Left lung (tissue), 14 donors: Measurements from ENCODE around the gene CYP27A1. TPM values are rescaled to one million over a fixed set of nuclear protein-coding genes. Genes with fewer than 3 reads are reported as not detected.

ENCODE experiments used
- ATAC-seq: fragments of 200-7000 bp; cut with Tn5 transposase; one replicate; pipeline ENCODE4 v1.9.1; 2020; ENCODE audit warnings: moderate library complexity
- DNase-seq, 4 donors: peaks; one replicate each; pipeline ENCODE4 v3.0.0-alpha.2; 2013 to 2020
- H3K27ac ChIP-seq, 2 donors: fragments of 200-600 bp; sonication (generic) in 1 of 2; one replicate each; pipeline versions ENCODE4 v1.5.0 to v1.8.0; 2020 to 2021
- H3K27me3 ChIP-seq, 2 donors: fragments of 200-600 bp; sonication (generic) in 1 of 2; one replicate each; pipeline versions ENCODE4 v1.5.0 to v1.8.0; 2020 to 2021
- H3K36me3 ChIP-seq, 2 donors: fragments of 200-600 bp; sonication (generic) in 1 of 2; one replicate each; pipeline versions ENCODE4 v1.5.0 to v1.8.0; 2020 to 2021
- H3K4me1 ChIP-seq, 2 donors: fragments of 200-600 bp; one replicate each; pipeline ENCODE4 v1.8.0; 2021
- H3K4me3 ChIP-seq, 2 donors: fragments of 200-600 bp; sonication (generic) in 1 of 2; one replicate each; pipeline versions ENCODE4 v1.5.0 to v1.8.0; 2020 to 2021; ENCODE audit warnings: mild to moderate bottlenecking in 1 of 2
- H3K9me3 ChIP-seq, 2 donors: fragments of 200-600 bp; sonication (generic) in 1 of 2; one replicate each; pipeline versions ENCODE4 v1.5.0 to v1.8.0; 2020 to 2021
- intact Hi-C, 2 donors: fragments of 100-400 bp; cut with DNase I; formaldehyde crosslinking; loops; one replicate each; pipeline versions ENCODE4 v1.11.2 to v1.14.2; 2022
- long read RNA-seq, 12 donors: library from polyadenylated mRNA in 2 of 12; unstranded in 2 of 12; transcript quantifications; one replicate each; pipeline ENCODE4 v2.0.0 and lab custom pipeline, GENCODE V29; 2019 to 2026
- polyA plus RNA-seq, 6 donors: library from polyadenylated mRNA; unstranded; fragments of 120-200 nt; gene quantifications; one replicate each; pipeline ENCODE4 v1.2.1, GENCODE V29; 2013; ENCODE audit not compliant: insufficient read length in 6 of 6
- total RNA-seq, 2 donors: library from RNA; stranded (reverse); fragmentation: NEBNext Ultra II Directional; extraction: Animal tissue kit (Norgen Biotek cat#: 25700); gene quantifications; one replicate each; pipeline ENCODE4 v1.2.1, GENCODE V29; 2021
- TF ChIP-seq, protein P1 (sequence below), 2 donors: fragments of 200-600 bp; sonication (generic) in 1 of 2; IDR thresholded peaks; one replicate each; pipeline versions ENCODE4 v1.5.0 to v1.8.0; 2021; ENCODE audit warnings: antibody characterized with exemption in 2 of 2
- donor health status: DM: no; HTN: yes; CAD: no.
- donor health status: DM: no; HTN: no; CAD: no.

Gene CYP27A1
- 10 to 100 TPM; 77.9 to 95.9 TPM for total RNA-seq
- polyA plus RNA-seq: 10 to 100 TPM; 24.3 to 32.3 (median 29.1) TPM
- long read RNA-seq, donor 1, transcript CYP27A1-201 (9 exons, 2,286 nt): major isoform, 18 of 28 reads
- long read RNA-seq, donor 1, partial matches to known transcripts: 10 of 28 reads
- long read RNA-seq, donor 1, other reads (novel, unspliced or antisense): 0 of 28 reads
- long read RNA-seq, donor 2, transcript CYP27A1-201 (9 exons, 2,286 nt): major isoform, 6 of 6 reads
- long read RNA-seq, donor 2, partial matches to known transcripts: 0 of 6 reads
- long read RNA-seq, donor 2, other reads (novel, unspliced or antisense): 0 of 6 reads
- long read RNA-seq, donor 3, transcript CYP27A1-201 (9 exons, 2,286 nt): major isoform, 5 of 5 reads
- long read RNA-seq, donor 3, partial matches to known transcripts: 0 of 5 reads
- long read RNA-seq, donor 3, other reads (novel, unspliced or antisense): 0 of 5 reads
- long read RNA-seq, donor 4, transcript CYP27A1-201 (9 exons, 2,286 nt): major isoform, 73 of 100 reads
- long read RNA-seq, donor 4, partial matches to known transcripts: 18 of 100 reads
- long read RNA-seq, donor 4, other reads (novel, unspliced or antisense): 9 of 100 reads
- long read RNA-seq, donor 5, transcript CYP27A1-201 (9 exons, 2,286 nt): major isoform, 9 of 16 reads
- long read RNA-seq, donor 5, partial matches to known transcripts: 7 of 16 reads
- long read RNA-seq, donor 5, other reads (novel, unspliced or antisense): 0 of 16 reads
- long read RNA-seq, donor 6, partial matches to known transcripts: 0 of 3 reads
- long read RNA-seq, donor 6, other reads (novel, unspliced or antisense): 0 of 3 reads
- long read RNA-seq, donor 7, transcript CYP27A1-201 (9 exons, 2,286 nt): major isoform, 6 of 6 reads
- long read RNA-seq, donor 7, partial matches to known transcripts: 0 of 6 reads
- long read RNA-seq, donor 7, other reads (novel, unspliced or antisense): 0 of 6 reads
- long read RNA-seq, donor 8, transcript CYP27A1-201 (9 exons, 2,286 nt): major isoform, 5 of 5 reads
- long read RNA-seq, donor 8, partial matches to known transcripts: 0 of 5 reads
- long read RNA-seq, donor 8, other reads (novel, unspliced or antisense): 0 of 5 reads
- long read RNA-seq, donor 9: 0 reads
- long read RNA-seq, donor 10, transcript CYP27A1-201 (9 exons, 2,286 nt): major isoform, 99 of 121 reads
- long read RNA-seq, donor 10, partial matches to known transcripts: 2 of 121 reads
- long read RNA-seq, donor 10, other reads (novel, unspliced or antisense): 20 of 121 reads
- long read RNA-seq, donor 11, partial matches to known transcripts: 0 of 4 reads
- long read RNA-seq, donor 11, other reads (novel, unspliced or antisense): 0 of 4 reads
- long read RNA-seq, donor 12, transcript CYP27A1-201 (9 exons, 2,286 nt): major isoform, 7 of 7 reads
- long read RNA-seq, donor 12, partial matches to known transcripts: 0 of 7 reads
- long read RNA-seq, donor 12, other reads (novel, unspliced or antisense): 0 of 7 reads

DNA sequence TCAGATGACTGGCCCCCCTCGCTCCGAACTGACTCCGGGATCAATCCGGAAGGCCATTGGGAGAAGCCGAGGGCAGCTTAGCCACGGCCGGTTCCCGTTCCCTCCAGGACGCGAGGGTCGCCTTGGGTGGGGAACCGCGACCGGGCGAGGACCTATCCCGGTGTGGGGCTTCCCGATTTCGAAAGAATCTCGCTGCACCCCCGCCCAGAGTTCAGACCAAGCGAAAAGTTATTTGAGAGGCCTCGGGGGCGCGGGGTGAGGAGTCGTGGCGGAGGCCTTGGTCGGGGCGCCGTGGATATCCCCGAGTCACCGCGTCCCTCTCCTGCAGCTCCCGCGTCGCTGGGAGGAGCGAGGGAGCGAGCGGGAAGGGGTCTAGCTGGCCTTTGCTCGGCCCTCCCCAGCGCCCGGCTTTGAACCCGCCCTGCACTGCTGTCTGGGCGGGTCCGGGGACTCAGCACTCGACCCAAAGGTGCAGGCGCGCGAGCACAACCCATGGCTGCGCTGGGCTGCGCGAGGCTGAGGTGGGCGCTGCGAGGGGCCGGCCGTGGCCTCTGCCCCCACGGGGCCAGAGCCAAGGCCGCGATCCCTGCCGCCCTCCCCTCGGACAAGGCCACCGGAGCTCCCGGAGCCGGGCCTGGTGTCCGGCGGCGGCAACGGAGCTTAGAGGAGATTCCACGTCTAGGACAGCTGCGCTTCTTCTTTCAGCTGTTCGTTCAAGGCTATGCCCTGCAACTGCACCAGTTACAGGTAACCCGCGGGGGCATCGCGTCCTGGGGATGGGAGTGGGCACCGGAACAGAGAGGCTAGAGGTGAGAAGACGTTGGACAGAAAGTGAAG lies at the start of gene CYP27A1:
Gene CYP27A1, plus strand, starts transcription at position 457 of the 837 bp plus-strand sequence. Its CDS starts 36 bp downstream, at position 493.
- intact Hi-C loops: no loop called here
- TF ChIP-seq, protein P1, sequence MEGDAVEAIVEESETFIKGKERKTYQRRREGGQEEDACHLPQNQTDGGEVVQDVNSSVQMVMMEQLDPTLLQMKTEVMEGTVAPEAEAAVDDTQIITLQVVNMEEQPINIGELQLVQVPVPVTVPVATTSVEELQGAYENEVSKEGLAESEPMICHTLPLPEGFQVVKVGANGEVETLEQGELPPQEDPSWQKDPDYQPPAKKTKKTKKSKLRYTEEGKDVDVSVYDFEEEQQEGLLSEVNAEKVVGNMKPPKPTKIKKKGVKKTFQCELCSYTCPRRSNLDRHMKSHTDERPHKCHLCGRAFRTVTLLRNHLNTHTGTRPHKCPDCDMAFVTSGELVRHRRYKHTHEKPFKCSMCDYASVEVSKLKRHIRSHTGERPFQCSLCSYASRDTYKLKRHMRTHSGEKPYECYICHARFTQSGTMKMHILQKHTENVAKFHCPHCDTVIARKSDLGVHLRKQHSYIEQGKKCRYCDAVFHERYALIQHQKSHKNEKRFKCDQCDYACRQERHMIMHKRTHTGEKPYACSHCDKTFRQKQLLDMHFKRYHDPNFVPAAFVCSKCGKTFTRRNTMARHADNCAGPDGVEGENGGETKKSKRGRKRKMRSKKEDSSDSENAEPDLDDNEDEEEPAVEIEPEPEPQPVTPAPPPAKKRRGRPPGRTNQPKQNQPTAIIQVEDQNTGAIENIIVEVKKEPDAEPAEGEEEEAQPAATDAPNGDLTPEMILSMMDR (IDR thresholded peaks at IDR 0.05): no peak
- ATAC-seq: peak; percentile 93

DNA sequence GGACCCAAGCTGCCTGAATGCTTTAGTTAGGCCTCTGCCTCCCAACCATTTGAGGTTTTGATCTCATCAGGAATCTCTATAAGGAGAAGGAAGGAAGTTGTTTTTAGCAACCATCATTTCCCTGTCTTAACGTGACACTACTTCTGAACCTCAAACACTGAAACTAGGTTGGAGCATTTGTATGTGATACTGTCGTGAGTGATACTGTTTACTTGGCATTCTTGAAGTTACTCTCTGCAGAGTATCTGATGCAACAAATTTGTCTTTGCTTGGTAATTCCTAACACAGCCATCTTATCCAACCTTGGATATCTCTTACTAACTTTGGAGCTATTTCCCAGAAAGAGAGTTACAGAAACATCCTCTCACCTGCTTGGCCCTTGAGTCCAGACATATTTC lies 49.2 kb upstream of the CYP27A1 start:
- DNase-seq: no peak
- peak; percentile 4 for ATAC-seq
- Histone ChIP-seq H3K4me1 (peaks cover 18 to 66% of the 10 kb centered on the region in 2 donors), H3K4me3 (no peak overlapping the region), H3K9me3 (peaks cover 0 to under 1% of the 10 kb centered on the region in 2 donors), H3K27ac (peak overlapping the region; percentile 88 to 90), H3K36me3 (peaks cover 0 to 5% of the 10 kb centered on the region in 2 donors), H3K27me3 (no peaks in the 10 kb centered on the region)
- TF ChIP-seq, protein P1 (IDR thresholded peaks at IDR 0.05): no peak
- intact Hi-C loops: no loop called here

More for the DNA sequence above, at the start of gene CYP27A1:
- peak within 1 kb of the TSS; percentile 74 to 75 for H3K27ac ChIP-seq
- peaks cover 0 to 20% of the 10 kb centered on the region in 2 donors for H3K4me1 ChIP-seq
- H3K4me3 ChIP-seq: peak within 1 kb of the TSS; percentile 57 to 62
- peak; percentile 37 to 89 (median 61) for DNase-seq
- peaks cover 0 to 38% of the 10 kb centered on the region in 2 donors for H3K27me3 ChIP-seq
- H3K36me3 ChIP-seq: no peaks in the 10 kb centered on the region
- peaks cover 0 to 9% of the 10 kb centered on the region in 2 donors for H3K9me3 ChIP-seq

DNA sequence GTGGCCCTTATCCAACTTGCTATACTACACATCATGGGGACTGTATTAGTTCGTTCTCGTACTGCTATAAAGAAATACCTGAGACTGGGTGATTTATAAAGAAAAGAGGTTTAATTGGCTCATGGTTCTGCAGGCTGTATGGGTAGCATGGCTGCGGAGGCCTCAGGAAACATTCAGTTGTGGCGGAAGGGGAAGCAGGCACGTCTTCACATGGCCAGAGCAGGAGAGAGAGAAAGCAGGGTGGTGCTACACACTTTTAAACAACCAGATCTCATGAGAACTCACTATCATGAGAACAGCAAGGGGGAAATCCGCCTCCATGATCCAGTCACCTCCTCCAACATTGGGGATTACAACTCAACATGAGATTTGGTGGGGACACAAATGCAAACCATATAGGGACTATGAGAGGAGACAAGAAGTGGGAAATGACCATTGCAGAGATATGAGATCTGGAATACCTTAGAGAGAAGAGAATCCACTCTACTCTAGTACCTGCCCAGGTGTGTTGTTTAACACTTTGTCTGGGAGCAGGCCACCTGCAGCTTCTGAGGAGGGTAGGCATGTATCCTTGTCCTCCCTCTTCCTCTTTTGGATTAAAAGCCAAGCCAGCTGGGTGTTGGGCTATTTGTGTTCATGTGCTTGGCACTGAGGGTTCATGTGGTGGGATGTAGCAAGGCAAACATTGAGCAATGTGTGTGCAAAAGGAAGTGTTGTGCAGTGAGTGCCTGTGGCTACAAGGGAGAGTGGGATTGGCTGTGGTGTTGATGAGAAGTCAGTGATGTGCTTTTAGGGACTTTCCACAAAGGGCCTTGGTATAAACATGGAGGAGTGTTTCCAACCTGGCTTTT lies 48.6 kb upstream of the CYP27A1 start:
- intact Hi-C loops: no loop called here
- DNase-seq (peak in 1 of 4 donors; percentile 84), ATAC-seq (peak; percentile 84)
- Histone ChIP-seq H3K4me1 (peaks cover 18 to 61% of the 10 kb centered on the region in 2 donors), H3K36me3 (peaks cover 0 to 11% of the 10 kb centered on the region in 2 donors), H3K4me3 (no peak overlapping the region), H3K27ac (peak overlapping the region; percentile 88 to 90), H3K9me3 (no peaks in the 10 kb centered on the region), H3K27me3 (no peaks in the 10 kb centered on the region)
- TF ChIP-seq, protein P1 (IDR thresholded peaks at IDR 0.05): no peak
